Measurements from ENCODE around the gene NKX2-4. TPM values are rescaled to one million over a fixed set of nuclear protein-coding genes. Genes with fewer than 3 reads are reported as not detected.

The NKX2-4 gene
- polyA plus RNA-seq, 2 of the 4 experiments (the other 2 are of a cell fraction) = not detected

GRCh38 chr20:21393166-21393565, 4.2 kb downstream of the NKX2-4 start:
- no peaks in the 10 kb centered on the region for H3K9me3 ChIP-seq
- ChIA-PET CTCF (no interaction called here), POLR2A (no interaction called here)
- FAIRE-seq (no peak), DNase-seq (ENCODE audit: low read depth in 1 of 2, low spot score in 1 of 2) (no peak), ATAC-seq (peak in 1 of 2 experiments; percentile 12; a peak in 1 of 6 replicates)
- H3K4me2 ChIP-seq = no peak overlapping the region
- peaks cover 5% of the 10 kb centered on the region; the same call in 2 of the 3 replicates for H3K4me1 ChIP-seq
- 63% methylated on average over 4 of the region's 4 CpGs for WGBS (ENCODE audit: missing lambda C conversion rate)
- H3K27ac ChIP-seq = no peak overlapping the region
- H3K4me3 ChIP-seq = no peak overlapping the region
- TF ChIP-seq ELK1 (IDR thresholded peaks at IDR 0.05; ENCODE audit: low read depth, low read length) = no peak
- no peak for TF ChIP-seq CHD4 (IDR thresholded peaks at IDR 0.05; ENCODE audit: borderline replicate concordance)
- no peak for TF ChIP-seq PHF8 (IDR thresholded peaks at IDR 0.05; ENCODE audit: borderline replicate concordance, low read depth)
- 0 out of 2 replicates have a peak, but pooled peaks have one; percentile 30 for TF ChIP-seq HOXA7 (CRISPR knock-in tag; IDR thresholded peaks at IDR 0.05)
- TF ChIP-seq SMC3 (IDR thresholded peaks at IDR 0.05) = no peak
- TF ChIP-seq KDM5A (IDR thresholded peaks at IDR 0.05) = no peak
- peak; percentile 99 for TF ChIP-seq MAFK (IDR thresholded peaks at IDR 0.05; ENCODE audit: partially characterized antibody)
- no peak for TF ChIP-seq POLR2AphosphoS2 (conservative IDR thresholded peaks at IDR 0.05; ENCODE audit: low read length)
- no peak for TF ChIP-seq ATOH8 (CRISPR knock-in tag; IDR thresholded peaks at IDR 0.05; ENCODE audit: low read depth)
- TF ChIP-seq E2F6 (IDR thresholded peaks at IDR 0.05; ENCODE audit: borderline replicate concordance, low read depth) = no peak

- H3K9me3 ChIP-seq = no peaks in the 10 kb centered on the region
- no peak overlapping the region for H3K4me3 ChIP-seq
- no peak overlapping the region for H3K4me2 ChIP-seq
- H3K27ac ChIP-seq = no peak overlapping the region
- FAIRE-seq = no peak
- ATAC-seq = no peak
- no peak for TF ChIP-seq MAZ (IDR thresholded peaks at IDR 0.05; ENCODE audit: borderline replicate concordance, low read depth, low read length)
- TF ChIP-seq EP300 (IDR thresholded peaks at IDR 0.05) = no peak
- no peak for TF ChIP-seq FOXS1 (CRISPR knock-in tag; IDR thresholded peaks at IDR 0.05)
- no peak for TF ChIP-seq KDM1A (IDR thresholded peaks at IDR 0.05; ENCODE audit: low read depth)
- no peak for TF ChIP-seq TFCP2L1 (CRISPR knock-in tag; IDR thresholded peaks at IDR 0.05)
- no peak for TF ChIP-seq HMGXB4 (CRISPR knock-in tag; IDR thresholded peaks at IDR 0.05; ENCODE audit: borderline replicate concordance)
- TF ChIP-seq ESRRA (IDR thresholded peaks at IDR 0.05; ENCODE audit: borderline replicate concordance, low read length) = no peak
- WGBS (ENCODE audit: missing lambda C conversion rate) = 88% methylated on average over 10 of the region's 10 CpGs
- CTCF ChIA-PET = interaction anchor here (2.5 kb wide), 1 partner anchor 156 kb away, joined by 7 read pairs; no protein-coding TSS in a partner anchor
- H3K4me1 ChIP-seq = no peaks in the 10 kb centered on the region
- DNase-seq (ENCODE audit: low read depth in 1 of 2, low spot score in 1 of 2) = no peak
- POLR2A ChIA-PET = no interaction called here
Measured at GRCh38 chr20:21391972-21392352, 5.4 kb downstream of the NKX2-4 start.

GRCh38 chr20:21391185-21391971, 5.9 kb downstream of the NKX2-4 start:
- no peak for FAIRE-seq
- no peaks in the 10 kb centered on the region for H3K4me1 ChIP-seq
- peak; percentile 22 to 37; a peak in 1 of 6 replicates for ATAC-seq
- POLR2A ChIA-PET = interaction anchor here (1.6 kb wide), 1 partner anchor 88 kb away, joined by 5 read pairs; the partner anchor contains the start of gene XRN2
- H3K27ac ChIP-seq = no peak overlapping the region
- no peak for DNase-seq (ENCODE audit: low read depth in 1 of 2, low spot score in 1 of 2)
- CTCF ChIA-PET = interaction anchor here (1.0 to 2.5 kb wide), 3 partner anchors 114 to 181 kb away, joined by 3 to 10 read pairs (median 7); no protein-coding TSS in a partner anchor
- WGBS (ENCODE audit: missing lambda C conversion rate) = 96% methylated on average over 58 of the region's 61 CpGs
- H3K4me3 ChIP-seq = no peak overlapping the region
- H3K4me2 ChIP-seq = no peak overlapping the region
- no peaks in the 10 kb centered on the region for H3K9me3 ChIP-seq
- TF ChIP-seq GATA3 (IDR thresholded peaks at IDR 0.05; ENCODE audit: borderline replicate concordance) (no peak), CBX2 (IDR thresholded peaks at IDR 0.05; ENCODE audit: borderline replicate concordance, low read depth) (no peak), EHF (CRISPR knock-in tag; IDR thresholded peaks at IDR 0.05) (no peak), RARB (CRISPR knock-in tag; IDR thresholded peaks at IDR 0.05) (no peak), REST (IDR thresholded peaks at IDR 0.05) (no peak), HOXB13 (CRISPR knock-in tag; IDR thresholded peaks at IDR 0.05; ENCODE audit: low read depth) (no peak), HOXB5 (CRISPR knock-in tag; IDR thresholded peaks at IDR 0.05) (no peak), KDM1A (IDR thresholded peaks at IDR 0.05; ENCODE audit: low read depth) (no peak)

Measured in A549 (cell line).